Upper lobe of left lung (tissue), 6 donors: ENCODE measurements around the gene GOLGA6L24. TPM values are rescaled to one million over a fixed set of nuclear protein-coding genes. Genes with fewer than 3 reads are reported as not detected.
"Not testable (repeated sequence)": the region's sequence is repeated elsewhere in the genome, so short reads cannot be mapped to it uniquely, and the experiment has no call there.

Experiments used
- ATAC-seq, 2 donors: fragments of 200-7000 bp; cut with Tn5 transposase; one replicate each; pipeline ENCODE4 v1.9.1; 2022; ENCODE audit warnings: mild to moderate bottlenecking in 2 of 2, moderate library complexity in 2 of 2; ENCODE audit not compliant: low FRiP score in 2 of 2
- DNase-seq, 2 donors: peaks; one replicate each; pipeline ENCODE4 v3.0.0-alpha.2; 2019 to 2020
- H3K27ac ChIP-seq, 4 donors: fragments of 200-600 bp; sonication (generic); one replicate each; pipeline ENCODE4 v1.5.1; 2016 to 2019
- H3K27me3 ChIP-seq, 4 donors: fragments of 200-600 bp; sonication (generic); one replicate each; pipeline ENCODE4 v1.5.1; 2017 to 2019
- H3K36me3 ChIP-seq, 4 donors: fragments of 200-600 bp; sonication (generic); one replicate each; pipeline ENCODE4 v1.5.1; 2016 to 2019
- H3K4me1 ChIP-seq, 4 donors: fragments of 200-600 bp; sonication (generic); one replicate each; pipeline ENCODE4 v1.5.1; 2018 to 2019
- H3K4me3 ChIP-seq, 4 donors: fragments of 200-600 bp; sonication (generic); one replicate each; pipeline ENCODE4 v1.5.1; 2017 to 2019; ENCODE audit warnings: mild to moderate bottlenecking in 2 of 4, moderate library complexity in 1 of 4
- H3K9me3 ChIP-seq, 4 donors: fragments of 200-600 bp; sonication (generic); one replicate each; pipeline ENCODE4 v1.5.1; 2018 to 2019
- WGBS, 2 donors: methylation state at CpG; one replicate each; pipeline ENCODE4 v1.1.5; 2017 to 2018; 5-methylcytosine and 5-hydroxymethylcytosine counted together
- total RNA-seq, 6 donors: library from RNA; depleted of rRNA in 4 of 6; stranded (reverse); fragments of >200 nt in 4 of 6; gene quantifications; one replicate each; pipeline versions ENCODE4 v1.1.0 to v1.2.1, GENCODE V29; 2016 to 2021
- donor health status: DM: no; HTN: no; CAD: no; lungs with moderate emphysema.
- donor health status: DM: no; HTN: yes; CAD: no; lungs with severe emphysema.

GOLGA6L24 gene
- total RNA-seq, result not detected

- not testable (repeated sequence) for ATAC-seq, H3K27ac ChIP-seq, H3K4me3 ChIP-seq, H3K4me1 ChIP-seq, DNase-seq, H3K27me3 ChIP-seq, H3K9me3 ChIP-seq, H3K36me3 ChIP-seq
- WGBS, 2 donors, result no CpG with 5 or more reads among the region's 7 CpGs
These were observed at the start of gene GOLGA6L24 for GRCh38 chr15:28357984-28358383. TSS of gene GOLGA6L24 (minus strand) at chr15:28358084. CDS start at chr15:28358023, 61 bp downstream.

GRCh38 chr15:28402774-28403435, 45.0 kb upstream of the GOLGA6L24 start:
- not testable (repeated sequence) for ATAC-seq

GRCh38 chr15:28396022-28396421, 38.1 kb upstream of the GOLGA6L24 start:
- not testable (repeated sequence) for H3K9me3 ChIP-seq, H3K27ac ChIP-seq, DNase-seq, H3K36me3 ChIP-seq, H3K4me1 ChIP-seq, ATAC-seq, H3K4me3 ChIP-seq, H3K27me3 ChIP-seq
- 100% methylated on average over 2 of the region's 11 CpGs; no CpG with 5 or more reads in 1 of the 2 donors for WGBS, 2 donors

More at GRCh38 chr15:28402774-28403435, 45.0 kb upstream of the GOLGA6L24 start:
- not testable (repeated sequence) for H3K4me1 ChIP-seq, H3K27me3 ChIP-seq, H3K4me3 ChIP-seq, DNase-seq, H3K27ac ChIP-seq, H3K36me3 ChIP-seq, H3K9me3 ChIP-seq
- WGBS, 2 donors, result no CpG with 5 or more reads among the region's 64 CpGs

DNA sequence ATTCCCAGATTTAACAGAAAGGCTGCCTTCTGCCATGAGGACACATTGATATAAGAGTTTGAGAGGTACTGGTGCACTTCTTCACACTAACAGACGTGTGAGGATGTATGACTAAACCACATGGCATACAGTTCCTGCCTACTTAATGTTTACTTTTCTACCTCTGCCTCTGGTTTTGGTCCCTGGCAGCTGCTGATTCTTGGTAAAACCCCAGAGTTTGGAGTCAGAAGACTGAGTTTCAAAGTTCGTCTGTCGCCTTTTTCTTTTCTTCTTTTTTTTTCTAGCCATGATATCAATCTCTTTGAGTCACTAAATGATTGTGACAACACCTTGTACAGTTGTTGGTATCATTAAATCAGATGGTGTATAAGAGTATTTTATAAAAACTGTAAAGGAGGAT, 22.2 kb upstream of the GOLGA6L24 start:
- not testable (repeated sequence) for H3K27ac ChIP-seq, H3K27me3 ChIP-seq, ATAC-seq, DNase-seq, H3K36me3 ChIP-seq, H3K4me3 ChIP-seq, H3K4me1 ChIP-seq, H3K9me3 ChIP-seq
- WGBS, 2 donors, result 47 to 56% methylated on average over 2 of the region's 3 CpGs

GRCh38 chr15:28378364-28378763, 20.5 kb upstream of the GOLGA6L24 start, which contains the start of gene GOLGA8F:
TSS of gene GOLGA8F (plus strand) at chr15:28378664. CDS start at chr15:28378762, 98 bp downstream.
- H3K4me1 ChIP-seq, H3K27ac ChIP-seq, H3K27me3 ChIP-seq, H3K9me3 ChIP-seq, H3K36me3 ChIP-seq, H3K4me3 ChIP-seq, ATAC-seq, DNase-seq: not testable (repeated sequence)
- WGBS, 2 donors, result no CpG with 5 or more reads among the region's 8 CpGs

DNA sequence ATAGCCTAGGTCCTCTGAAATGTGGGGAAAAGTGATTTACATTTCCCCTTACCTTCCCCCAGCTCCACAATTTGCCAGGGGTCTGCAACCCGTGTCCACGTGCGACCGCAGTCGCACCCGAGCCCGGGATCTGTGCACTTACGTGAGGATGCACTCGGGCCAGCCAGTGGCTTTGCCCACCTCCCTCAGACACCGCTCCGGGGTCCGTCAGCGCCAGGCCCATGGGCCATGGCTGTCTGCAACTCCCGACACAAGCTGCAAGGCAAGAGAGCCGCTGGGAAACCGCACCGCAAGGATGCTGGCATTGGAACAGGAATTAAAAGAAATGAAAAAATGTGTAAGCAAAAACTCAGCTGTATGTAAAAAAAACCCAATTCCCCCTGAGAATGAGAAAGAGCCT, 7.6 kb upstream of the GOLGA6L24 start:
- not testable (repeated sequence) for H3K36me3 ChIP-seq, H3K4me1 ChIP-seq, H3K4me3 ChIP-seq, H3K27me3 ChIP-seq, H3K9me3 ChIP-seq, ATAC-seq, H3K27ac ChIP-seq
- WGBS, 2 donors, result no CpG with 5 or more reads among the region's 17 CpGs
- DNase-seq, result peak in 1 of 2 donors; percentile 63

DNA sequence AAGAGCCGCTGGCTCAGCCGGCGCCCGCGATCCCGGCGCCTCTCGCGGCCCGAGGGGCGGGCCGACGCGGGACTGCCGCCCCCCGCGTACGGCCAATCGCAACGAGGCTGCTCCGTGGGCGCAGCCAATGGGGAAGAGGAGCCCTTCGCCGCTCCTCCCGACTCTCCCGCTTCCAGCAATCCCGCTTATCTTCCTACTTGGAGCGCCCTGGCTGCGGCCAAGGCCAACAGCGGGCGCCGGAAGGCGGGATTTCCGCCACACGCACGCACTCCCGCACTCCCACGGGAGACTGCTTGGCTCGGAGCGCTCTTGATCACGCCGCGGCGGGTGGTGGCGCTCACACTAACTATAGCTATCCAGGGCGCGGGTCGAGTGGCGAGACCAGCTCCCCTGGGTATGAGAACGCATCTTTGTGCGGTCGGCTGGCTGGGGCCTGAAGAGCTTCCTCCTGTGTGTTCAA, 35.7 kb downstream of the GOLGA6L24 start, which contains the start of gene HERC2:
Gene HERC2, minus strand, starts transcription at position 51 of the 460 bp plus-strand sequence. CDS start 746 bp downstream, outside the sequence.
- not testable (repeated sequence) for H3K9me3 ChIP-seq, H3K27me3 ChIP-seq, DNase-seq, H3K4me1 ChIP-seq, ATAC-seq
- peak within 1 kb of the TSS in 3 of 4 donors; percentile 40 to 45 (median 44) for H3K4me3 ChIP-seq
- H3K27ac ChIP-seq, result peak within 1 kb of the TSS in 1 of 4 donors; percentile 44
- no CpG with 5 or more reads among the region's 52 CpGs for WGBS, 2 donors
- H3K36me3 ChIP-seq, result peaks cover 0 to 11% (median 3%) of the 10 kb centered on the region in 4 donors

DNA sequence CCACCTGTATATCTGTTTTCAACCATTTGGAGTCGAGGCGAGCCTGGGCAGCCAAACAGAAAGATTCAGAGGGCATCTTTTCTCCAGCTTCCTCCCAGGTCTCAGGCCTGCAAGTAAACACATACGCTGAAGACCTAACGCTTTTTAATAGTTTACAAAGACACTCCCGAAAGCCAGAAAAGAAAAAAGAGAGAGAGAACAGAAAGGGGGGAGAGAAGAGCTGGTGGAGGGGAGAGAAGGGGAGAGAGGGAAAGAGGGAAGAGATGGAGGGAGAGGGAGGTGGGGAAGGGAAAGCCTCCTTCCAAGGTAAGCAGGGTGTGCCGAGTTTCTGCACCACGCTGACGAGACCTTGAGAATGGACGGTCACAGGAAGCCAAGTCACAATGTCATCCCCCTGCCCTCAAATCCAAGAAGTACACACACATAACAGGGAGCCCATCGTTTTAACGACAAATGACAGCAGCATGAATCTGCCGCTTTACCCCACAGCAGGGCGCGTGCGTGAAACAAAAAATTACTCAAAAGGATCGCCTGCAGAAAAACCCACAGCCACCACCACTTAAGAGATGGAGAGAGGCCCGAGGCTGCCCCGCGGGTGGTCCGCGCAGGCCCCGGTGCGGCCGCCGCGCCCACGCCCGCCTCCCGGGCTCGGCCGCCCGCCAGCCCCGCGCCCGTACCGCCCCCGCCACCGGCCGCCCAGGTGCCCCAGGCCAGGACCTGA, 36.4 kb downstream of the GOLGA6L24 start:
- 0 to 4% methylated on average over 12 of the region's 39 CpGs for WGBS, 2 donors
- H3K4me1 ChIP-seq, H3K9me3 ChIP-seq, H3K27me3 ChIP-seq, ATAC-seq, DNase-seq: not testable (repeated sequence)
- Histone ChIP-seq H3K4me3 (peak overlapping the region in 3 of 4 donors; percentile 40 to 45 (median 44)), H3K36me3 (peaks cover 0 to 13% (median 4%) of the 10 kb centered on the region in 4 donors), H3K27ac (peak overlapping the region in 1 of 4 donors; percentile 44)

GRCh38 chr15:28319725-28320124, 38.2 kb downstream of the GOLGA6L24 start:
- H3K27me3 ChIP-seq, H3K4me1 ChIP-seq, H3K4me3 ChIP-seq, ATAC-seq, H3K27ac ChIP-seq, H3K9me3 ChIP-seq, DNase-seq: not testable (repeated sequence)
- 88 to 92% methylated on average over 1 of the region's 1 CpG for WGBS, 2 donors
- H3K36me3 ChIP-seq, result peaks cover 0 to 21% (median 4%) of the 10 kb centered on the region in 4 donors

DNA sequence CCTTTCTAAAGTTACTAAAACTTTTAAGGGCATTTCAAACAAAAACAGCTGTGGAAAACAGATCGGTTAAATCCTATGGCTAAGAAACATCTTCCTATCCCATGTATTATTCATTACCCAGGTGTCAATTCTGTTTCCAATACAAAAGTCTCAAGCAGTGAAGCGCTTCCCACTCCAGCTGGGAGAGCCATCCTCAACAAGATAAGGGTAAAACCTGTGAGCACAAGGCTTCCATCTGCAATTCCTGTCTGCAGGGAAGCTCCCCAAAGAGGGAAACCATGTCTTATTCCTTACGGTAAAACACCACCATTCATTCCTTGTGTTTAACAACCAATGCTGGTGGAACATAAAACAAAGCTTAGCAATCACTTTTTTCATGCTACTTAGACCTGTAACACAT, 39.1 kb downstream of the GOLGA6L24 start:
- no CpG with 5 or more reads among the region's 3 CpGs for WGBS, 2 donors
- not testable (repeated sequence) for H3K4me3 ChIP-seq, ATAC-seq, H3K27me3 ChIP-seq, H3K9me3 ChIP-seq, H3K27ac ChIP-seq, DNase-seq, H3K4me1 ChIP-seq
- peaks cover 0 to 28% (median 6%) of the 10 kb centered on the region in 4 donors for H3K36me3 ChIP-seq

GRCh38 chr15:28318122-28318521, 39.8 kb downstream of the GOLGA6L24 start:
- not testable (repeated sequence) for H3K4me1 ChIP-seq, H3K9me3 ChIP-seq, H3K27me3 ChIP-seq, ATAC-seq, DNase-seq, H3K27ac ChIP-seq, H3K4me3 ChIP-seq
- WGBS, 2 donors, result 94 to 95% methylated on average over 12 to 13 of the region's 13 CpGs
- H3K36me3 ChIP-seq, result peaks cover 0 to 32% (median 8%) of the 10 kb centered on the region in 4 donors

- not testable (repeated sequence) for H3K4me1 ChIP-seq, H3K27ac ChIP-seq, H3K9me3 ChIP-seq, ATAC-seq, DNase-seq, H3K27me3 ChIP-seq, H3K4me3 ChIP-seq
- peaks cover 0 to 32% (median 8%) of the 10 kb centered on the region in 4 donors for H3K36me3 ChIP-seq
- 95 to 100% methylated on average over 7 of the region's 7 CpGs for WGBS, 2 donors
These were observed 40.9 kb downstream of the GOLGA6L24 start for GRCh38 chr15:28316958-28317357.

- not testable (repeated sequence) for ATAC-seq, H3K9me3 ChIP-seq, DNase-seq, H3K4me3 ChIP-seq, H3K27ac ChIP-seq, H3K27me3 ChIP-seq, H3K4me1 ChIP-seq
- WGBS, 2 donors, result 88 to 91% methylated on average over 10 to 11 of the region's 11 CpGs
- H3K36me3 ChIP-seq, result peaks cover 0 to 17% (median 5%) of the 10 kb centered on the region in 4 donors
These were observed 47.4 kb downstream of the GOLGA6L24 start for GRCh38 chr15:28310454-28310853.
